Bronchial epithelial cell (primary cell): ENCODE results near the gene MRPL43. TPM values are rescaled to one million over a fixed set of nuclear protein-coding genes. Genes with fewer than 3 reads are reported as not detected.
"Not testable (repeated sequence)": the region's sequence is repeated elsewhere in the genome, so short reads cannot be mapped to it uniquely, and the experiment has no call there.

ENCODE experiments used
- DNase-seq: peaks from one replicate; pipeline ENCODE4 v3.0.0-alpha.2; 2010; ENCODE audit warnings: low read depth
- FAIRE-seq: peaks from 2 replicates; lab custom pipeline; 2011; peaks lifted over from hg19 to GRCh38; lab: Jason Lieb, UNC
- H3K27me3 ChIP-seq: 2 replicates; pipeline ENCODE4 v1.5.1; 2011; ENCODE audit warnings: low read length; ENCODE audit not compliant: control insufficient read depth, insufficient read depth
- H3K36me3 ChIP-seq: 2 replicates; pipeline ENCODE4 v1.5.1; 2011; ENCODE audit warnings: low read length; ENCODE audit not compliant: control insufficient read depth, insufficient read depth
- H3K4me3 ChIP-seq: 2 replicates; pipeline ENCODE4 v1.5.1; 2011; ENCODE audit warnings: mild to moderate bottlenecking, low read depth, low read length, control low read depth
- total RNA-seq: library from RNA; depleted of rRNA; stranded (reverse); fragments of >200 nt; gene quantifications from 2 replicates; pipeline ENCODE4 v1.2.1, GENCODE V29; 2014
- TF ChIP-seq, protein P1 (sequence below): IDR thresholded peaks from 2 replicates; pipeline ENCODE4 v1.5.1; 2011; ENCODE audit warnings: mild to moderate bottlenecking, moderate library complexity, low read length, control low read depth, inconsistent platforms; ENCODE audit not compliant: insufficient read depth, severe bottlenecking

MRPL43 gene
- total RNA-seq, 1 donor from 2014 or later: 73.5 TPM

DNA sequence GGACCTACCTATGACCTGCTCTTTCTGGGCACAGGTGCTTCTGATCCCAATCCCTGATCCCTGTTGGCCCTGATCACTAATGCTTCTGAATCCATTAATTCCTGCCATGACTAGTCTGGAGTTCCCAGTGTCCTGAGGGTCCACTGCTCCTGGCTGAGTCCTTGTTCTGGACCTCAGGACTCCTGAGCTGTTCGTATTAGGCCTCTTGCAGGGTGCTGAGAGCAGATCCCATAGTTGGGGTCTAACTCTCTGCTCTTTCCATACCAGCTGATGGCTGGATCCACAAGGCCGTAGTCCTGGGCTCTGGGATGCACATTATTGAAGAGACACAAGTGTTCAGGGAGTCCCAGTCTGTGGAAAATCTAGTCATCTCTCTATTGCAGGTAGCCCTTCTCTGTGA is 7.0 kb downstream of the MRPL43 start:
- peaks cover 8% of the 10 kb centered on the region for H3K36me3 ChIP-seq
- FAIRE-seq: no peak
- DNase-seq: no peak
- TF ChIP-seq, protein P1, sequence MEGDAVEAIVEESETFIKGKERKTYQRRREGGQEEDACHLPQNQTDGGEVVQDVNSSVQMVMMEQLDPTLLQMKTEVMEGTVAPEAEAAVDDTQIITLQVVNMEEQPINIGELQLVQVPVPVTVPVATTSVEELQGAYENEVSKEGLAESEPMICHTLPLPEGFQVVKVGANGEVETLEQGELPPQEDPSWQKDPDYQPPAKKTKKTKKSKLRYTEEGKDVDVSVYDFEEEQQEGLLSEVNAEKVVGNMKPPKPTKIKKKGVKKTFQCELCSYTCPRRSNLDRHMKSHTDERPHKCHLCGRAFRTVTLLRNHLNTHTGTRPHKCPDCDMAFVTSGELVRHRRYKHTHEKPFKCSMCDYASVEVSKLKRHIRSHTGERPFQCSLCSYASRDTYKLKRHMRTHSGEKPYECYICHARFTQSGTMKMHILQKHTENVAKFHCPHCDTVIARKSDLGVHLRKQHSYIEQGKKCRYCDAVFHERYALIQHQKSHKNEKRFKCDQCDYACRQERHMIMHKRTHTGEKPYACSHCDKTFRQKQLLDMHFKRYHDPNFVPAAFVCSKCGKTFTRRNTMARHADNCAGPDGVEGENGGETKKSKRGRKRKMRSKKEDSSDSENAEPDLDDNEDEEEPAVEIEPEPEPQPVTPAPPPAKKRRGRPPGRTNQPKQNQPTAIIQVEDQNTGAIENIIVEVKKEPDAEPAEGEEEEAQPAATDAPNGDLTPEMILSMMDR: no peak
- no peak overlapping the region for H3K4me3 ChIP-seq
- no peaks in the 10 kb centered on the region for H3K27me3 ChIP-seq

DNA sequence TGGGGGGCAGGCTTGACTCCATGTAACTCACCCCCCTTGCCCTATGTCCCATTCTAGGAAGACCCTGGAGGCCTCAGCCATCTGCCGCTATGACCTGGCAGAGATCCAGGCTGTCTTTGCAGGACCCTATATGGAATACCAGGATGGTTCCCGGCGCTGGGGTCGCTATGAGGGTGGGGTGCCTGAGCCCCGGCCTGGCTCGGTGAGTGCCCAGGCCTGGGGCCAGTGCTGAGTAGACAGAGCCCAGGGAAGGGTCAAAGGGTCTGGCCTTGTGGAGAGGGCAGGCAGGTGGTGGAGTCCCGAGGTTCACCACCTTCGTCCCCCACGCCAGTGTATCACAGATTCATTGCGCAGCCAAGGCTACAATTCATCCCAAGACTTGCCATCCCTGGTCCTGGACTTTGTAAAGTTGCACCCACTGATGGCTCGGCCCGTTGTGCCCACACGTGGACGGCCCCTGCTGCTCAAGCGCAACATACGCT is 7.5 kb downstream of the MRPL43 start:
- DNase-seq: no peak
- Histone ChIP-seq H3K4me3 (no peak overlapping the region), H3K27me3 (no peaks in the 10 kb centered on the region), H3K36me3 (peaks cover 8% of the 10 kb centered on the region)
- no peak for FAIRE-seq
- TF ChIP-seq, protein P1: no peak

DNA sequence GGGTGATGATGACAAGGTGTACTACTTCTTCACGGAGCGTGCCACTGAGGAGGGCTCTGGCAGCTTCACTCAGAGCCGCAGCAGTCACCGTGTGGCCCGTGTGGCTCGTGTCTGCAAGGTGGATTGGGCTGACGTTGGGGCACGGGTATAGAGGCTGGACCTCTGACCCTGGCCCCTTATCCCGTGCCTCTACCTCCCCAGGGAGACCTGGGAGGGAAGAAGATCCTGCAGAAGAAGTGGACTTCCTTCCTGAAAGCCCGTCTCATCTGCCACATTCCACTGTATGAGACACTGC is 8.4 kb downstream of the MRPL43 start:
- H3K27me3 ChIP-seq: no peaks in the 10 kb centered on the region
- H3K4me3 ChIP-seq: no peak overlapping the region
- H3K36me3 ChIP-seq: peaks cover 6% of the 10 kb centered on the region
- DNase-seq (no peak), FAIRE-seq (no peak)
- TF ChIP-seq, protein P1: no peak

DNA sequence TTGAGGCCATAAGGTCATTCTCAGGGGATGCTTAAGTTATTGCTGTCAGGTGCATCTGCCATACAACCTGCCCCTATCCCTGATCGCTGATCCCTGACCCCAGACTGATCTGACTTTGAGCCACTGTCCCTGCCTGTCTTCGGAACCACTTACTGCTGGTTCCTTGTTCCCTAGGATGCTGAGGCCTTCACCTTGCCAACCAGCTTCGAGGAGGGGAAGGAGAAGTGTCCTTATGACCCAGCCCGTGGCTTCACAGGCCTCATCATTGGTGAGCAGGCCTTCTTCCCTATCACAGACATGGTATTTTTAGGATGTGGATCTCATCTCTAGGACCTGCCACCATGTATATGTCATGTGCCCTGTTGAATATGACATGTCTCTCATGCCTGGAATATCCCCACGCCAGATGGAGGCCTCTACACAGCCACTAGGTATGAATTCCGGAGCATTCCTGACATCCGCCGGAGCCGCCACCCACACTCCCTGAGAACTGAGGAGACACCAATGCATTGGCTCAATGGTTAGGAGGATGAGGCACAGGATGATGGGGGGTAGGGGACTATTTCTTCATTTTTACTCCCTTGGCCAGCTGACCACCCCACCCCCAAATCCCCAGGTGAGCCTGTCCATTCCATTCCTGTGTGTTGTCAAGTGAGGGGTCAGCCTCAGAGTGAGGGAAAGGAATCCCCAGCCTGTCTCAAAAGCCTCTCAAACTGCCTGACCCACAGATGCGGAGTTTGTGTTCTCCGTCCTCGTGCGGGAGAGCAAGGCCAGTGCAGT is 9.0 kb downstream of the MRPL43 start:
- no peak overlapping the region for H3K4me3 ChIP-seq
- no peaks in the 10 kb centered on the region for H3K27me3 ChIP-seq
- peaks cover 6% of the 10 kb centered on the region for H3K36me3 ChIP-seq
- TF ChIP-seq, protein P1: no peak
- FAIRE-seq: no peak
- DNase-seq: no peak

DNA sequence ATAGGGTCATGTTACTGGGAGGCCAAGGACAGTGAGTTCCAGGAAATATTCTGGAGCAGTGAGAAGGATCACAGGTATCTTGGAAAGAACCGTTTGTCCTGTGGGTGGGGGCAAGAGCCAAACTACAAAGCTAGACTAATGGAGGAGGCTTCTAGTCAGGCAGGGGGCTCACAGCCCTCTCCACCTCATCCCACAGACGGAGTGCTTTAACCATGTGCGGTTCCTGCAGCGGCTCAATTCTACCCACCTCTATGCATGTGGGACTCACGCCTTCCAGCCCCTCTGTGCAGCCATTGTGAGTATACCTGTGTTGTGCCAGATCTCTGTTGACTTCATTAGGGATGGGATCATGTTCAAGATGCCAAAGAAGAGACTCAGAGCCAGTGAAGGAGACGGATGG is 9.9 kb downstream of the MRPL43 start:
- Histone ChIP-seq H3K36me3 (peaks cover 1% of the 10 kb centered on the region), H3K4me3 (no peak overlapping the region), H3K27me3 (no peaks in the 10 kb centered on the region)
- DNase-seq: no peak
- TF ChIP-seq, protein P1: no peak
- FAIRE-seq: no peak

DNA sequence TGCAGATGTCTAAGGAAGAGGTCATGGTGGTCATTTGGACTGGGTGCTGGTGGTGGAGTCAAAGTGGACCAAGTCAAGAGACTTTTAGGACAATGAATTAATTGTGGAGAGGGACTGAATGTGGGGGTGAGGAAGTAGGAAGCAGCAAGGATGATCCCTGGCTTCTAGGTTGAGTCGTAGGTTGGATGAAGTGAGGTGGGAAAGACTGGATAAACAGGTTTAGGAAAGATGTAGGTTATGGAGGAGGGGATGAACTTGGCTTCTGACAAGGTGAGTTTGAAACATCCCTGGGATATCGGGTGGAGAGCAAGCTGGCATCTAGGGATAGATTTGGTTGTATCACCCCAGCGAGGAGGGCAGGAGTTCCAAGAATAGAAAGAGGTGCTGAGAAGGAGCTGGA is 10.4 kb downstream of the MRPL43 start:
- FAIRE-seq (no peak), DNase-seq (no peak)
- TF ChIP-seq, protein P1: no peak
- Histone ChIP-seq H3K4me3 (no peak overlapping the region), H3K36me3 (peaks cover 1% of the 10 kb centered on the region), H3K27me3 (no peaks in the 10 kb centered on the region)

DNA sequence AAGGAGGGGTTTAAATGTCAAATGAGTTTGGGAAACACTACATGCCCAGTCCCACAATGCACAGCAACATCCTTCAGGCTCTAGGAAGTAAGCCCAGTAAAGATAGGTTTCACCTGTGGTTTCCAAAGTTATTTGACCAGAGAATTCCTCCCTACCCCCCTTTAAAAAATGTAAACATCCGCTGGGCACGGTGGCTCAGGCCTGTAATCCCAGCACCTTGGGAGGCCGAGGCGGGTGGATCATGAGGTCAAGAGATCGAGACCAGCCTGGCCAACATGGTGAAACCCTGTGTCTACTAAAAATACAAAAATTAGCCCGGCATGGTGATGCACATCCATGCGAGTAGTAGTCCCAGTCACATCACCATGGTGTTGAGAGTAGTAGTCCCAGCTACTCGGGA is 11.9 kb downstream of the MRPL43 start:
- H3K4me3 ChIP-seq, DNase-seq, H3K27me3 ChIP-seq, H3K36me3 ChIP-seq, FAIRE-seq: not testable (repeated sequence)
